ENCODE measurements around the gene HTR3A.
A peak's percentile ranks its signal among the peaks of the same experiment; 100 is the strongest.

HTR3A gene

DNA sequence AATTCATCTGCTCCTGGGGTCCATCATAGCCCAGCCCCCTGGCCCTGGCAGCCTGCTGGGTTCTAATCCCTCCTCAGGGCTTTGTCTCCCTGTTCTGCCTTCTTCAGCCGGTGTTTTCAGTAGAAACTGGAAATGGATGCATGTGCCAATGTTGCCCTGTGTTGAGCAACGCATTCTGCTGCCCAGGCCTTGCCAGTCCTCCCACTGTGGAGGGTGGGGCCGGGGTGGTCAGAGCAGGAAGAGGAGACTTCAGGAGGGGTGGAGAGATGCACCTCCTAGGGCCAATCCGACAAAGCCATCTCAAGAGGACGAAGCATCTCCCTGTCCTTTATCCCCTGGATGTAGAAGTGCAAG is 57.0 kb downstream of the HTR3A start:
- no peaks in the 10 kb centered on the region for H3K9me3 Mint-ChIP-seq
- peaks cover 67% of the 10 kb centered on the region for H3K27me3 Mint-ChIP-seq
- ATAC-seq (replicated peaks; ENCODE audit: extremely low read depth, poor library complexity, severe bottlenecking): no peak
- DNase-seq (ENCODE audit: low spot score in 2 of 2): no peak
- no peak overlapping the region for H3K4me3 Mint-ChIP-seq
- no peaks in the 10 kb centered on the region for H3K4me1 Mint-ChIP-seq
- no peaks in the 10 kb centered on the region for H3K36me3 Mint-ChIP-seq (ENCODE audit: insufficient read depth)
- no peak overlapping the region for H3K27ac Mint-ChIP-seq (ENCODE audit: low read depth)

DNA sequence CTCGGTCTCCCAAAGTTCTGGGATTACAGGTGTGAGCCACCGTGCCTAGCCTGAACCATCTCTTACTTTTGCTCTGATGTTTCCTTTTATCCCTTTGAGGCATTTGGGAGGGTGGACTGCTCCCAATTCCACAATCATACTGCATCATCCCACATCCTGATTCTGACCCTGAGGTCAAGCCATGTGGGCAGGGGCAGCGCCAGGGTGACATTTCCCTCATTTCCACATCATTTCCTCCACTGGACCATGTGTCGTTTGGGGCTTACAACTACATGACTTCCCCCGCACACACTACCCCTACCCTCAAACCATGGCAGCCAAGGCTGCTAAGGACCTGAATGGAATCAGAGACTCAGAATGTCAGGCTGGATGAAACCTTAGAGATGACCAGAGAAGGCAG is 58.2 kb downstream of the HTR3A start:
- no peaks in the 10 kb centered on the region for H3K36me3 Mint-ChIP-seq (ENCODE audit: insufficient read depth)
- H3K9me3 Mint-ChIP-seq: no peaks in the 10 kb centered on the region
- DNase-seq (ENCODE audit: low spot score in 2 of 2): no peak
- no peaks in the 10 kb centered on the region for H3K4me1 Mint-ChIP-seq
- H3K27me3 Mint-ChIP-seq: peaks cover 56% of the 10 kb centered on the region
- H3K27ac Mint-ChIP-seq (ENCODE audit: low read depth): no peak overlapping the region
- H3K4me3 Mint-ChIP-seq: no peak overlapping the region
- no peak for ATAC-seq (replicated peaks; ENCODE audit: extremely low read depth, poor library complexity, severe bottlenecking)

GRCh38 chr11:114033572-114033971 is 58.7 kb downstream of the HTR3A start:
- no peak overlapping the region for H3K27ac Mint-ChIP-seq (ENCODE audit: low read depth)
- H3K4me1 Mint-ChIP-seq: no peaks in the 10 kb centered on the region
- H3K9me3 Mint-ChIP-seq: no peaks in the 10 kb centered on the region
- no peak overlapping the region for H3K4me3 Mint-ChIP-seq
- ATAC-seq (replicated peaks; ENCODE audit: extremely low read depth, poor library complexity, severe bottlenecking) (no peak), DNase-seq (ENCODE audit: low spot score in 2 of 2) (no peak)
- H3K36me3 Mint-ChIP-seq (ENCODE audit: insufficient read depth): no peaks in the 10 kb centered on the region
- H3K27me3 Mint-ChIP-seq: peaks cover 51% of the 10 kb centered on the region

GRCh38 chr11:114034956-114035355 is 60.0 kb downstream of the HTR3A start:
- H3K4me3 Mint-ChIP-seq: no peak overlapping the region
- H3K27ac Mint-ChIP-seq (ENCODE audit: low read depth): no peak overlapping the region
- no peaks in the 10 kb centered on the region for H3K4me1 Mint-ChIP-seq
- no peak for ATAC-seq (replicated peaks; ENCODE audit: extremely low read depth, poor library complexity, severe bottlenecking)
- DNase-seq (ENCODE audit: low spot score in 2 of 2): no peak
- no peaks in the 10 kb centered on the region for H3K9me3 Mint-ChIP-seq
- no peaks in the 10 kb centered on the region for H3K36me3 Mint-ChIP-seq (ENCODE audit: insufficient read depth)
- H3K27me3 Mint-ChIP-seq: peaks cover 37% of the 10 kb centered on the region

GRCh38 chr11:114036147-114036811 is 61.4 kb downstream of the HTR3A start:
- H3K27me3 Mint-ChIP-seq: peaks cover 24% of the 10 kb centered on the region
- ATAC-seq (replicated peaks; ENCODE audit: extremely low read depth, poor library complexity, severe bottlenecking) (peak; percentile 40), DNase-seq (ENCODE audit: low spot score in 2 of 2) (peak in 1 of 2 donors; percentile 34)
- no peak overlapping the region for H3K4me3 Mint-ChIP-seq
- H3K27ac Mint-ChIP-seq (ENCODE audit: low read depth): no peak overlapping the region
- H3K36me3 Mint-ChIP-seq (ENCODE audit: insufficient read depth): no peaks in the 10 kb centered on the region
- no peaks in the 10 kb centered on the region for H3K9me3 Mint-ChIP-seq
- no peaks in the 10 kb centered on the region for H3K4me1 Mint-ChIP-seq

GRCh38 chr11:114036958-114037357 is 62.0 kb downstream of the HTR3A start:
- Mint-ChIP-seq H3K9me3 (no peaks in the 10 kb centered on the region), H3K36me3 (ENCODE audit: insufficient read depth) (no peaks in the 10 kb centered on the region), H3K27me3 (peaks cover 21% of the 10 kb centered on the region), H3K4me1 (no peaks in the 10 kb centered on the region), H3K27ac (ENCODE audit: low read depth) (no peak overlapping the region), H3K4me3 (no peak overlapping the region)
- no peak for DNase-seq (ENCODE audit: low spot score in 2 of 2)
- ATAC-seq (replicated peaks; ENCODE audit: extremely low read depth, poor library complexity, severe bottlenecking): no peak

DNA sequence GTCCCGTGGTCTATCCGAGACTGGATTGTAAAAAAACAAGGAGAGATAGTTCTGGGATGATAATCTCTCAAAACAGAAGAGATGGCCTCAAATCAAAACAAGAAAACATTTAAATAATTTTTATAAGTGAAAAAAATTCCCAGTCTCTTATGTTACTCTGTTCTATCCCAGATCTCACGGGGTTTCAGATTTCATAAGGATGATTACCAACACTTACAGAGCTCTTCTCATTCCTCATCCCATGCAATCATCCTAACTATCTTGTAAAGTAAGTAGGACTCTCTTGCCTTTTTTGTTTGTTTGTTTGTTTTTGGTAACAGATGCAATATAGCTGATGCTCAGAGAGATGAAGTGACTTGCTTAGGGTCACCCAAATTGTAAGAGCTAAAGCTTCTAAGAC is 64.6 kb downstream of the HTR3A start:
- H3K4me1 Mint-ChIP-seq: peaks cover 9% of the 10 kb centered on the region
- H3K4me3 Mint-ChIP-seq: no peak overlapping the region
- H3K36me3 Mint-ChIP-seq (ENCODE audit: insufficient read depth): no peaks in the 10 kb centered on the region
- DNase-seq (ENCODE audit: low spot score in 2 of 2) (no peak), ATAC-seq (replicated peaks; ENCODE audit: extremely low read depth, poor library complexity, severe bottlenecking) (no peak)
- peaks cover 9% of the 10 kb centered on the region for H3K27me3 Mint-ChIP-seq
- H3K9me3 Mint-ChIP-seq: no peaks in the 10 kb centered on the region
- no peak overlapping the region for H3K27ac Mint-ChIP-seq (ENCODE audit: low read depth)

Data from central memory CD8-positive, alpha-beta T cell (primary cell).